Posterior cingulate gyrus (tissue), 11 donors: Measurements from ENCODE around the gene RAB29.
"Not testable (repeated sequence)": the region's sequence is repeated elsewhere in the genome, so short reads cannot be mapped to it uniquely, and the experiment has no call there.

Experiments
- DNase-seq, 10 donors: peaks; one replicate each; pipeline versions ENCODE4 v3.0.0 to v3.0.0-alpha.2; 2020 to 2021; ENCODE audit warnings: mixed read lengths in 3 of 10
- intact Hi-C: fragments of 100-400 bp; cut with DNase I; formaldehyde crosslinking; loops from one replicate; pipeline ENCODE4 v1.15.1; 2023

The RAB29 gene, protein sequence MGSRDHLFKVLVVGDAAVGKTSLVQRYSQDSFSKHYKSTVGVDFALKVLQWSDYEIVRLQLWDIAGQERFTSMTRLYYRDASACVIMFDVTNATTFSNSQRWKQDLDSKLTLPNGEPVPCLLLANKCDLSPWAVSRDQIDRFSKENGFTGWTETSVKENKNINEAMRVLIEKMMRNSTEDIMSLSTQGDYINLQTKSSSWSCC

GRCh38 chr1:205775015-205775716, at the start of gene RAB29:
Gene RAB29, minus strand, starts transcription at chr1:205775482. Its CDS starts 526 bp downstream, at chr1:205774956.
- peak; percentile 74 to 98 (median 85) for DNase-seq
- intact Hi-C loops: no loop called here

DNA sequence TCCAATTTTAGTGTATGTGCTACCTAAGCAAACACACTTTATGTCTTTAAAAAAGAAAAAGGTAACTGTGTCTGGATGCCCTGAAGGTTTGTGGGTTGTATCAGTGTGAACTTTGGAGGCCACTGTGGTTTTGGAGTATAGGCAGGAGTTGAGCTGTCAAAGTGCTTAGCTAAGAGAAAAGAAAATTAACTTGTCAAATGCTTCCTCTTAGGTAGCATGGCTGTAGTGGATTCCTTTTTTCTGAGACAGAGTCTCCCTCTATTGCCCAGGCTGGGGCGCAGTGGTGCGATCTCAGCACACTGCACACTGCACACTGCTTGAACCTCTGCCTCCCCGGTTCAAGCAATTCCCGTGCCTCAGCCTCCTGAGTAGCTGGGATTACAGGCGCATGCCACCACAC, 48.9 kb upstream of the RAB29 start:
- intact Hi-C loops: no loop called here

DNA sequence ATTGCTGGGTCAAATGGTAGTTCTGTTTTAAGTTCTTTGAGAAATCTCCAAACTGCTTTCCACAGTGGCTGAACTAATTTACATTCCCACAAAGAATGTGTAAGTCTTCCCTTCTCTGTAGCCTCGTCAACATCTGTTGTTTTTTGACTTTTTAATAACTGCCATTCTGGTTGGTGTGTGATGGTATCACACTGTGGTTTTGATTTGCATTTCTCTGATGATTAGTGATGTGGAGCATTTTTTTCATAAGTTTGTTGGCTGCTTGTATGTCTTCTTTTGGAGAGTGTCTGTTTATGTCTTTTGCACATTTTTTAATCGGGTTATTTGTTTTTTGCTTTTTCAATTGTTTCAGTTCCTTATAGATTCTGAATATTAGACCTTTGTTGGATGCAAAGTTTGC, 48.0 kb upstream of the RAB29 start:
- intact Hi-C loops, DNase-seq: not testable (repeated sequence)

More for the DNA sequence above, 48.9 kb upstream of the RAB29 start:
- DNase-seq: no peak

DNA sequence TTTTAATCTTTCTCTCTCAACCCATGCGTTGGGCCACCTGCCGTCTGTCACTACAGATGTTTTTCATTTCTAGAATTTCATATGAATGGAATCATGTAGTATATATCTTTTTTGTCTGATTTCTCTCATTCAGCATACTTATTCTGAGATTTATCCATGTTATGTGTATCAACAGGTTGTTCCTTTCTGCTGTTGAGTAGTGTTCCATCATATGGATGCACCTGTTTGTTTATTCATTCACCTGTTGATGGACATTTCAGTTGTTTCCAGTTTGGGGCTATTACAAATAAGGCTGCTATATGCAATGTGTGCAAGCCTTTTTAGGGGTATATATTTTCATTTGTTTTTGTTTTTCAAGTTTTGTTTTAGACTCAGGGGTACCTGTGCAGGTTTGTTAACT, 47.1 kb upstream of the RAB29 start:
- intact Hi-C loops: no loop called here
- no peak for DNase-seq

DNA sequence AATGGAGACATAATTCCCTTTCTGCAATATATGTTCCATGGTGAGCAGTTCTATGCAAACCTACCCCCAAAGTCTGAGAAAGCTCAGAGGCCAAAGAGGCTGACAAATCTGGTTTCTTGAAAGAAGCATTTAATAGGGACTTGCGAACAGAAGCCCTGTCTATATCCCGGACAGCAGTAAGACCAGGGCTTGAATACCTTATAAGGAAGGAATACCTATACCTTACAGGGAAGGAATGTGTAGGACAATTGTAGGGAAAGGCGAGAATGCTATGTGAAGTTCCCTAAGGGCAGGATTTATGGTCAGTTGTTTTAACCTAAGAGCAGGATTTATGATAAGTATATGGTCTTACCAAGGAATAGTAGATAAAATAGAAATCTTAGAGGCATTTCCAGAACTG, 42.7 kb upstream of the RAB29 start:
- intact Hi-C loops: no loop called here
- DNase-seq: no peak

GRCh38 chr1:205817364-205817763, 42.1 kb upstream of the RAB29 start:
- DNase-seq: no peak
- intact Hi-C loops: no loop called here

GRCh38 chr1:205813755-205814058, 38.4 kb upstream of the RAB29 start:
- DNase-seq: peak in 2 of 10 donors; percentile 75 to 90
- intact Hi-C loops: no loop called here

GRCh38 chr1:205812878-205813754, 37.8 kb upstream of the RAB29 start, which contains the start of gene SLC41A1:
Gene SLC41A1, minus strand, starts transcription at chr1:205813198. Its CDS starts 2,757 bp downstream, at chr1:205810441.
- intact Hi-C loops: no loop called here
- DNase-seq: peak; percentile 93 to 99 (median 96)

GRCh38 chr1:205812271-205812877, 37.1 kb upstream of the RAB29 start:
- intact Hi-C loops: no loop called here
- DNase-seq: peak in 2 of 10 donors; percentile 23 to 87

GRCh38 chr1:205811660-205812059, 36.4 kb upstream of the RAB29 start:
- peak in 7 of 10 donors; percentile 34 to 92 (median 48) for DNase-seq
- intact Hi-C loops: no loop called here

DNA sequence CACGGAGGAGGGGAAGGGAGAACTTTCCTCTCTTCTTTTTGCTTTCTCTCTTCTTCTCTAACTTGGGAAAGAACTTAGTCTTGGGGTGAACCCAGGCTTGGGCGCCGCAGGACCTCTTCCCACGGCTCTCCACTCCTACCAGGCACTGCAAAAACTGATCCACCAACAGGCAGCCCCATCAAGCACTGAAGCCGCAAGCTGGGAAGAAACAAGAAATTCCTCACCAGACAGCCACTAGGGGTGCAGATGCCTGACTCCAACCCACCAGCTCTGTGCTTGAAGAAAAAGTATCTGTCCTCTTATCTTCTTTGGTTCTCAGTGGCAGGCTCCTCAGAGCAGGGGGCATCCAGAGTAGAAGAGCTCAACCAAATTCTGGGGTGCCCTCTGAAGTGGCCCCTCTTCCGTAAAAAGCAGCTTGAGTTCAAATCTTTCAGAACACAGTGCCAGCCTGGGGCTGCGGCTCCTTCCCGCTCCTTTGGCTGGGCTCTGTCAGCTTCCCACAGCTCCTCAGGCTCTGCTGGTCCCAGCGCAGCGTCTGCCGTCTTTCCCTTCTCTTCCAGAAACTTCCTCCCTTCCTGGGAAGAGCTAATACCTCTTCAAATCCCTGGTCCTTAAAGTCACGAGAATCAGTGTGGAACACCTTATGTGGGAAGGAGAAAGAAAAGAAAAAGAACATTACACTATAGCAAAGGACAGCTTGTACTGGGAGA, 35.3 kb upstream of the RAB29 start:
- DNase-seq: peak in 1 of 10 donors; percentile 25
- intact Hi-C loops: no loop called here

DNA sequence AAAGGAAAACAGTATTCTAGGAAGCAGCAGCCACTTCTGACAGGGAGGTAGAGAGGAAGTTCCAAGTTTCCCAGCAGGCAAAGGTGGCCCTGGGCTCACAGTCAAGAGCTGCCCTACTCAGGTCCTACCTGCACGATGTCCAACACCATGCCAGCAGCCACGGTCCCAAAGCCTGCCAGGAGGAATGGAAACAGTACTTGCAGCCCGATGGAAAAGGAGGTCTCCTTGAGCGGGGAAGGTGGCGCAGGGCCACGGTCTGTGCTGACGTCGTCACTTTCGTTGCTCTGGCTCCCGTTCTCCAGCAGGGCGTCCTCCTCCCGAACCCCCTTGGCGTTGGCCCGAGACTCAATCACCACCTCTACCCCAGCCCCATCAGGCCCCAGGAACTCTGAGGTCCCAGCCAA, 34.7 kb upstream of the RAB29 start:
- intact Hi-C loops: no loop called here
- peak in 2 of 10 donors; percentile 72 to 82 for DNase-seq

DNA sequence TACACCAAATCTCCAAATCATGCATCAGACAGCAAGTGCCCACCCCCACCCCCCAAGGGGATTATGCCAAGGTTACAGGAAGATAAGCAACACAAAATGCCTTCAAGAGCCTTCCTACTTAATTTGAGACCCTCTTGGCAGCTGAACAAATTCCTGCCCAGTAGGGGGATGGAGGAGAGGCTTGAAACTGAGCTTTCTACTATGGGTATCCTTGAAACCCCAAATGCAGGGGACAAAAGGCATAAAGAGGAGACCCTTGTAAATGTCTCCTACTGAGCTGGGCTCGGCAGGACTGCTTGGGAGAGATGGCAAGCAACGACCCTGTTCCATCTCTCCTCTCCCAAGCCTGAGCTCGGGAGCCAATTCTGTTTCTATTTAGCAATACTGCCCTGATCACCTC, 34.2 kb upstream of the RAB29 start:
- no peak for DNase-seq

GRCh38 chr1:205805082-205805711, 29.9 kb upstream of the RAB29 start:
- intact Hi-C loops: no loop called here
- DNase-seq: no peak

More for the DNA sequence above, 34.2 kb upstream of the RAB29 start:
- intact Hi-C loops: no loop called here

DNA sequence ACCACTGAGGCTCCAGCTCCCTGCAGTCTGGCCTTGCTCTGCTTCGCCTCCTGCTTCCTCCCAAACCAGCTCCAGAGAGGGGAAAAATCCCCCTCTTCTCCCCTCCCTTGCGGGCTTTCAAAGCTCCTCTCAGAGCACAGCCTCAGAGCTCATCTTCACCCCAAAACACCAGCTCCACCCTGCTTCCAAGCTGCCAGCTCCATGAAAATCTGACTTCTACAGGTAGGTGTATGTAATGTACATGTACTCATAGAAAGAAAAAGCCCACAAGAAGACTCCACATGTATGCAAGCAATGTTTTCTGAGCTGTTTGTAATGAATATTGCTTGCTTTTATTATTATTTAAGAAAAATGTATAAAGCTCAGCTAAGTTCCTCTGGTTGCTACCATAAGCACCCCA, 29.3 kb upstream of the RAB29 start:
- intact Hi-C loops: no loop called here
- no peak for DNase-seq

GRCh38 chr1:205803986-205804385, 28.7 kb upstream of the RAB29 start:
- intact Hi-C loops: no loop called here
- no peak for DNase-seq

GRCh38 chr1:205802060-205802459, 26.8 kb upstream of the RAB29 start:
- intact Hi-C loops: no loop called here
- DNase-seq: no peak

DNA sequence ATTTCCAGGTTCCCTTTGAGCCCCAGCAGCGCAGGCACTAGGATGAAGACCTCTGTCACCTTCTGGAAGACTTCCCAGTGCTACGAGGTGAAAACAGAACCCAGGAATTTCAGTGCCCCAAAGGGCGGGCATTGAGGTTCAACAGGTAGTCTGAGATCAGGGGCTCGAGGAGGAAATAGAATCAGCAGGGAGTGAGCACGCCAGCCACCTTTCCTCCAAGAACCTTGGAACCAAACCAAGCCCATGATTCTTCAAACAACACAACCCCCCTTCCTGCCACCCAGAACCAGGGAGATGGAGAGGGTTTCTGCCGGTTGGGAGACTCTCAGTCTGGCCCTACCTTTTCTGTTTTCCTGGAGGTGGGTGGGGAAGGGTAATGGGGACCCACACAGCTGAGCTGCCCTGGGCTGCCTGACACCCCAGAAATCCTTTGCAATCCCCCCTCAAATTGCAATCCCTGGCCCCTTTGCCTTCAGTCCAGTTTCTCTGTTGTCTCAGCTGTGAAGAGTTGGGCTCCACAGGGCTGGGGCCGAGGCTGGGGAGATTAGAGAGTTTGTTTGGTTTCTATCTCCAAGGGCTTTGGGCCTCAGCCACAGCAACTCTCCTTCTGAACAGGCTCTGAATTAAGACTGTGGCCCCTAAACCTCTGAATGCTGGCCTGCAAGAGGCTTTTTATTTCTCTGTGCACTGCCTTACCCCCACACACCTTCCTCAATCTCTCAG, 25.9 kb upstream of the RAB29 start:
- DNase-seq: no peak
- intact Hi-C loops: no loop called here

DNA sequence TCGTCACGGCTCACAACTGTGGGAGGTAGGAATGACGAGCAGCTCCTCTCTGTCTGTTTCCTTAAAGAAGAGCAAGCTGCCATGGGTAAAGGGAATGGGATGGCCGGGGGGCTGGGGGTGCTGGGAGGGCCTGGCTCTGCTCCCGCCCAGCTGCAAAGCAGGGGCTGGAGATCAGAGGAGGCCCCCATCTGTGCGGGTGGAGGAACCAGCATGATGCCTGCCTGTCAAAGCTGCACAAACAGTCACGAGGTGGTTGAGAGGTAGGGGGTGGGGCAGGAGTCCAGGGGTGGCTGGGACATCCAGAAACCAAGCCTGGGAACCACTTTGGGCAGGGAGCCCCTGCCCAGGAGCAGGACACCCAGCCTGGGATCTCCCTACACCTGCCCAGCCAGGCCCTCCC, 25.1 kb upstream of the RAB29 start:
- intact Hi-C loops: no loop called here
- DNase-seq: no peak
